Body of pancreas (tissue), 4 donors: Measurements from ENCODE around the gene SLC6A8. TPM values are rescaled to one million over a fixed set of nuclear protein-coding genes. Genes with fewer than 3 reads are reported as not detected.
"Not testable (repeated sequence)": the region's sequence is repeated elsewhere in the genome, so short reads cannot be mapped to it uniquely, and the experiment has no call there.

Experiments
- ATAC-seq: fragments of 150-250 bp; one replicate; pipeline ENCODE4 v1.9.1; 2016
- DNase-seq, 4 donors: peaks; one replicate each; pipeline ENCODE4 v3.0.0-alpha.2; 2019
- H3K27ac ChIP-seq, 4 donors: fragments of 200-600 bp; sonication (generic); 1 replicate in 3 of 4; 2 replicates in 1 of 4; pipeline versions ENCODE4 v1.5.1 to v1.6.1; 2016 to 2019; ENCODE audit warnings: mild to moderate bottlenecking in 1 of 4, mixed read lengths in 1 of 4, moderate library complexity in 1 of 4
- H3K27me3 ChIP-seq, 2 donors: fragments of 200-600 bp; sonication (generic); one replicate each; pipeline ENCODE4 v1.6.0; 2016; ENCODE audit warnings: mild to moderate bottlenecking in 1 of 2
- H3K36me3 ChIP-seq, 2 donors: fragments of 200-600 bp; sonication (generic); replicated peaks in 1 of 2; 2 replicates each; pipeline ENCODE4 v1.5.1; 2016; ENCODE audit warnings: low read depth in 2 of 2; ENCODE audit not compliant: insufficient read depth in 1 of 2
- H3K4me1 ChIP-seq: fragments of 200-600 bp; sonication (generic); one replicate; pipeline ENCODE4 v1.6.0; 2016
- H3K4me3 ChIP-seq, 2 donors: fragments of 200-600 bp; sonication (generic); 1 replicate in 1 of 2; 2 replicates in 1 of 2; pipeline ENCODE4 v1.5.1; 2016 to 2019
- H3K9me3 ChIP-seq, 3 donors: fragments of 200-600 bp; sonication (generic); 1 replicate in 2 of 3; 2 replicates in 1 of 3; pipeline ENCODE4 v1.5.1; 2016
- CTCF ChIP-seq, 7 experiments: fragments of 450-650 bp in 4 of 7; fragments of 200-600 bp in 3 of 7; sonication (generic) in 3 of 7; IDR thresholded peaks; one replicate each; pipeline ENCODE4 v1.5.1; 2016 to 2019; ENCODE audit warnings: antibody characterized with exemption in 7 of 7
- POLR2A ChIP-seq, 3 donors: fragments of 450-650 bp; IDR thresholded peaks; one replicate each; pipeline ENCODE4 v1.6.1; 2016; ENCODE audit warnings: antibody characterized with exemption in 3 of 3, mild to moderate bottlenecking in 2 of 3
- WGBS, 2 donors: methylation state at CpG; one replicate each; pipeline ENCODE4 v1.1.5; 2017; 5-methylcytosine and 5-hydroxymethylcytosine counted together
- intact Hi-C: fragments of 100-400 bp; cut with DNase I; formaldehyde crosslinking; loops from one replicate; pipeline ENCODE4 v1.15.1; 2023
- total RNA-seq, 2 donors: library from RNA; depleted of rRNA; stranded (reverse); fragments of >200 nt; gene quantifications; one replicate each; pipeline ENCODE4 v1.1.0, GENCODE V29; 2016

The SLC6A8 gene
- total RNA-seq, 2 donors from 2014 or later = 11.7 to 18.5 TPM

- DNase-seq (no peak), ATAC-seq (no peak)
- no peaks in the 10 kb centered on the region for H3K36me3 ChIP-seq
These were observed 16.3 kb downstream of the SLC6A8 start for GRCh38 chrX:153704021-153704526.

GRCh38 chrX:153704631-153705402, 17.1 kb downstream of the SLC6A8 start:
- DNase-seq, H3K27me3 ChIP-seq, intact Hi-C loops, ATAC-seq, H3K9me3 ChIP-seq, H3K4me3 ChIP-seq, H3K27ac ChIP-seq, H3K36me3 ChIP-seq: not testable (repeated sequence)
- peaks cover 13% of the 10 kb centered on the region for H3K4me1 ChIP-seq
- 73 to 90% methylated on average over 2 to 10 of the region's 12 CpGs for WGBS, 2 donors

More at GRCh38 chrX:153704021-153704526, 16.3 kb downstream of the SLC6A8 start:
- 57 to 74% methylated on average over 7 to 18 of the region's 18 CpGs for WGBS, 2 donors
- H3K27me3 ChIP-seq = no peaks in the 10 kb centered on the region
- TF ChIP-seq CTCF (IDR thresholded peaks at IDR 0.05) (no peak), POLR2A (IDR thresholded peaks at IDR 0.05) (no peak)
- H3K4me3 ChIP-seq = no peak overlapping the region
- peaks cover 13% of the 10 kb centered on the region for H3K4me1 ChIP-seq
- no peak overlapping the region for H3K27ac ChIP-seq
- intact Hi-C loops = no loop called here
- no peaks in the 10 kb centered on the region for H3K9me3 ChIP-seq

- ATAC-seq, H3K27ac ChIP-seq, intact Hi-C loops, H3K4me3 ChIP-seq, H3K27me3 ChIP-seq, DNase-seq, H3K9me3 ChIP-seq, H3K36me3 ChIP-seq: not testable (repeated sequence)
- TF ChIP-seq CTCF (IDR thresholded peaks at IDR 0.05) = peak in 1 of 7 experiments; percentile 10
- peaks cover 13% of the 10 kb centered on the region for H3K4me1 ChIP-seq
- WGBS, 2 donors = 70 to 86% methylated on average over 7 to 14 of the region's 18 CpGs
These were observed 17.8 kb downstream of the SLC6A8 start for GRCh38 chrX:153705403-153706060.

GRCh38 chrX:153706799-153707198, 19.1 kb downstream of the SLC6A8 start:
- no peak for DNase-seq
- Histone ChIP-seq H3K27me3 (no peaks in the 10 kb centered on the region), H3K4me3 (no peak overlapping the region), H3K36me3 (no peaks in the 10 kb centered on the region), H3K9me3 (no peaks in the 10 kb centered on the region), H3K4me1 (peaks cover 13% of the 10 kb centered on the region), H3K27ac (no peak overlapping the region)
- 74 to 92% methylated on average over 6 to 7 of the region's 9 CpGs for WGBS, 2 donors
- TF ChIP-seq POLR2A (IDR thresholded peaks at IDR 0.05) (no peak), CTCF (IDR thresholded peaks at IDR 0.05) (no peak)
- no peak for ATAC-seq
- intact Hi-C loops = no loop called here

GRCh38 chrX:153707406-153707805, 19.7 kb downstream of the SLC6A8 start:
- no peak overlapping the region for H3K27ac ChIP-seq
- DNase-seq = no peak

More at GRCh38 chrX:153707406-153707805, 19.7 kb downstream of the SLC6A8 start:
- ATAC-seq = no peak
- TF ChIP-seq CTCF (IDR thresholded peaks at IDR 0.05) = no peak
- no peak for TF ChIP-seq POLR2A (IDR thresholded peaks at IDR 0.05)
- H3K36me3 ChIP-seq = no peaks in the 10 kb centered on the region
- intact Hi-C loops = no loop called here
- peaks cover 13% of the 10 kb centered on the region for H3K4me1 ChIP-seq
- no peaks in the 10 kb centered on the region for H3K9me3 ChIP-seq
- 89 to 93% methylated on average over 3 to 5 of the region's 6 CpGs for WGBS, 2 donors
- H3K27me3 ChIP-seq = no peaks in the 10 kb centered on the region
- no peak overlapping the region for H3K4me3 ChIP-seq
